ENCODE data around the gene SLC41A2. TPM values are rescaled to one million over a fixed set of nuclear protein-coding genes. Genes with fewer than 3 reads are reported as not detected.

The SLC41A2 gene
- 2.1 and 4.5 TPM in 2 replicates for total RNA-seq

GRCh38 chr12:104958001-104958804 is at the start of gene SLC41A2:
TSS of gene SLC41A2 (minus strand) at chr12:104958290. CDS start at chr12:104928527, 29,763 bp downstream.

GRCh38 chr12:104986022-104986941 is 28.2 kb upstream of the SLC41A2 start, which contains the start of gene NOPCHAP1:
TSS of gene NOPCHAP1 (plus strand) at chr12:104986316. CDS start at chr12:104986353, 37 bp downstream.

Other genes with a start within 250 kb of the SLC41A2 start
- gene NOPCHAP1, start 28.0 kb upstream of the SLC41A2 start, total RNA-seq, result 7.4 and 10.6 TPM in 2 replicates
- 34.2 and 46.3 TPM in 2 replicates for gene ALDH1L2, start 126.2 kb upstream of the SLC41A2 start, total RNA-seq
- gene WASHC4, start 149.4 kb upstream of the SLC41A2 start, total RNA-seq, result 80.3 and 109 TPM in 2 replicates

Data from nasal cavity respiratory epithelium epithelial cell of viscerocranial mucosa (primary cell).